HepG2 (cell line): Measurements from ENCODE around the gene SINHCAF. TPM values are rescaled to one million over a fixed set of nuclear protein-coding genes. Genes with fewer than 3 reads are reported as not detected.

Experiments used
- ATAC-seq: fragments of 200-7000 bp; cut with Tn5 transposase; 3 replicates; pipeline ENCODE4 v1.9.1; 2020; ENCODE audit warnings: mild to moderate bottlenecking, moderate library complexity
- BruUV-seq: library from RNA; stranded (reverse); fragments of 400-500 nt; replicated peaks from 2 replicates; lab custom pipeline; 2021; lab: Mats Ljungman, UMichigan
- CTCF ChIA-PET: fragments of 300-600 bp; formaldehyde crosslinking; extraction: SDS; loops from one replicate; lab custom pipeline; 2021; ENCODE audit warnings: low total read pairs, inconsistent platforms, low intra/inter-chr PET ratio; lab: Yijun Ruan, JAX
- POLR2A ChIA-PET: fragments of 350-600 bp; sonication (Branson Sonifier 250); formaldehyde crosslinking; loops from one replicate; lab custom pipeline; 2020; ENCODE audit warnings: antibody characterized with exemption, inconsistent platforms; lab: Yijun Ruan, JAX
- DNase-seq: peaks from one replicate; pipeline ENCODE4 v3.0.0-alpha.2; 2015; ENCODE audit warnings: low spot score
- FAIRE-seq: peaks from 3 replicates; lab custom pipeline; 2011; peaks lifted over from hg19 to GRCh38; lab: Jason Lieb, UNC
- H2AFZ ChIP-seq: one replicate; pipeline ENCODE4 v1.6.1; 2011; ENCODE audit warnings: low read length, inconsistent platforms
- H3K27ac ChIP-seq: fragments of 300-600 bp; 3 replicates; pipeline ENCODE4 v1.8.0; 2011; ENCODE audit warnings: mixed run types, mild to moderate bottlenecking, mixed read lengths, low read length, inconsistent platforms; ENCODE audit not compliant: insufficient read depth; ENCODE audit errors: extremely low read length
- H3K27me3 ChIP-seq, 2 experiments: fragments of 200-600 bp in 1 of 2; 2 replicates in 1 of 2; 3 replicates in 1 of 2; pipeline versions ENCODE4 v1.6.0 to v1.8.0; 2011; ENCODE audit warnings: low read length in 2 of 2, mild to moderate bottlenecking in 2 of 2, moderate library complexity in 2 of 2, inconsistent platforms in 1 of 2; ENCODE audit not compliant: insufficient read depth in 2 of 2, control insufficient read depth in 1 of 2
- H3K36me3 ChIP-seq, 2 experiments: fragments of 200-600 bp in 1 of 2; replicated peaks in 1 of 2; 2 replicates in 1 of 2; 3 replicates in 1 of 2; pipeline versions ENCODE4 v1.5.1 to v1.8.0; 2011; ENCODE audit warnings: low read length in 2 of 2, inconsistent platforms in 1 of 2; ENCODE audit not compliant: insufficient read depth in 2 of 2, control insufficient read depth in 1 of 2
- H3K4me1 ChIP-seq: 2 replicates; pipeline ENCODE4 v1.5.1; 2012; ENCODE audit warnings: low read length, inconsistent platforms; ENCODE audit not compliant: insufficient read depth
- H3K4me2 ChIP-seq: 2 replicates; pipeline ENCODE4 v1.6.0; 2011; ENCODE audit warnings: low read depth, low read length, inconsistent platforms
- H3K4me3 ChIP-seq, 3 experiments: fragments of 200-600 bp in 1 of 3; sonication (generic), shearing (Covaris generic) in 1 of 3; replicated peaks in 1 of 3; 2 replicates each; pipeline ENCODE4 v1.5.1; 2011 to 2016; ENCODE audit warnings: low read length in 3 of 3, inconsistent platforms in 2 of 3, low read depth in 2 of 3, mild to moderate bottlenecking in 2 of 3, control low read depth in 1 of 3, mixed read lengths in 1 of 3; ENCODE audit not compliant: insufficient read depth in 1 of 3
- H3K79me2 ChIP-seq: one replicate; pipeline ENCODE4 v1.6.1; 2011; ENCODE audit warnings: low read length, inconsistent platforms; ENCODE audit not compliant: insufficient read depth
- H3K9ac ChIP-seq: 2 replicates; pipeline ENCODE4 v1.6.0; 2011; ENCODE audit warnings: mild to moderate bottlenecking, low read depth, low read length, inconsistent platforms; ENCODE audit not compliant: insufficient read depth
- H3K9me3 ChIP-seq: 2 replicates; pipeline ENCODE4 v1.5.1; 2012; ENCODE audit warnings: mild to moderate bottlenecking, low read length
- H4K20me1 ChIP-seq: 2 replicates; pipeline ENCODE4 v1.6.0; 2011; ENCODE audit warnings: inconsistent platforms, mild to moderate bottlenecking, low read length, moderate library complexity; ENCODE audit not compliant: insufficient read depth
- ATF2 ChIP-seq: sonication (generic); formaldehyde crosslinking; IDR thresholded peaks from 2 replicates; pipeline ENCODE4 v1.4.0; 2020; ENCODE audit warnings: missing genetic modification reagents
- BCLAF1 ChIP-seq: fragments of 450-650 bp; IDR thresholded peaks from 2 replicates; pipeline ENCODE4 v1.6.1; 2017; ENCODE audit warnings: mild to moderate bottlenecking
- JARID2 ChIP-seq: sonication (generic); formaldehyde crosslinking; IDR thresholded peaks from 2 replicates; pipeline ENCODE4 v1.8.1; 2023; ENCODE audit warnings: missing genetic modification reagents, inconsistent platforms; ENCODE audit not compliant: insufficient replicate concordance
- NR0B2 ChIP-seq: sonication (generic); formaldehyde crosslinking; IDR thresholded peaks from 2 replicates; pipeline ENCODE4 v1.4.0; 2020; ENCODE audit warnings: mild to moderate bottlenecking, missing genetic modification reagents
- PHF21A ChIP-seq: sonication (generic); formaldehyde crosslinking; IDR thresholded peaks from 2 replicates; pipeline ENCODE4 v1.5.0; 2020; ENCODE audit warnings: mild to moderate bottlenecking, missing genetic modification reagents
- RBM22 ChIP-seq: fragments of 200-400 bp; formaldehyde crosslinking; optimal IDR thresholded peaks from 2 replicates; pipeline ENCODE3; 2017; ENCODE audit warnings: mild to moderate bottlenecking, low read length, moderate library complexity
- TCF7 ChIP-seq: sonication (generic); IDR thresholded peaks from 2 replicates; pipeline ENCODE4 v1.6.1; 2016; ENCODE audit warnings: antibody characterized with exemption, low read depth
- TERF1 ChIP-seq: sonication (generic); formaldehyde crosslinking; IDR thresholded peaks from 2 replicates; pipeline ENCODE4 v1.8.0; 2022; ENCODE audit warnings: mild to moderate bottlenecking, missing genetic modification reagents, moderate library complexity
- ZFX ChIP-seq: sonication (generic); formaldehyde crosslinking; IDR thresholded peaks from 2 replicates; pipeline ENCODE4 v1.4.0; 2020; ENCODE audit warnings: mild to moderate bottlenecking, low read depth, missing genetic modification reagents, moderate library complexity
- ZNF12 ChIP-seq: sonication (generic); formaldehyde crosslinking; IDR thresholded peaks from 2 replicates; pipeline ENCODE4 v1.5.0; 2020; ENCODE audit warnings: missing genetic modification reagents
- ZNF354B ChIP-seq: sonication (generic); formaldehyde crosslinking; IDR thresholded peaks from 2 replicates; pipeline ENCODE4 v1.8.0; 2022; ENCODE audit warnings: mild to moderate bottlenecking, missing genetic modification reagents
- ZNF557 ChIP-seq: sonication (generic); formaldehyde crosslinking; IDR thresholded peaks from 2 replicates; pipeline ENCODE4 v1.4.0; 2020; ENCODE audit warnings: missing genetic modification reagents
- WGBS: methylation state at CpG from one replicate; pipeline ENCODE4 v1.1.6; 2017; ENCODE audit warnings: low lambda C conversion rate; 5-methylcytosine and 5-hydroxymethylcytosine counted together
- in situ Hi-C: cut with HindIII; loops from 2 replicates; pipeline ENCODE4 v1.10.0; 2017; ENCODE audit warnings: low pct_unique_long_range_greater_than_20kb; ENCODE audit not compliant: extremely low pct_ligation_motif_present
- intact Hi-C: fragments of 100-400 bp; cut with micrococcal nuclease; formaldehyde crosslinking; loops from one replicate; pipeline ENCODE4 v1.10.0; 2022; ENCODE audit not compliant: unreplicated experiment
- polyA plus RNA-seq, 8 experiments: library from polyadenylated mRNA; depleted of rRNA in 3 of 8; stranded (reverse) in 7 of 8; unstranded in 1 of 8; fragments of >200 nt; fragmentation: Illumina TruSeq in 4 of 8; extraction: Trizol in 4 of 8; gene quantifications; 2 replicates each; pipeline versions ENCODE4 v1.2.1 to v1.2.3, GENCODE V29; 2011 to 2016; ENCODE audit warnings: low read depth in 4 of 8, missing spikeins in 1 of 8, mixed read lengths in 1 of 8; ENCODE audit not compliant: insufficient read depth in 1 of 8
- total RNA-seq, 5 experiments: library from RNA; depleted of rRNA; stranded (reverse); fragments of >200 nt; fragmentation: Illumina TruSeq; extraction: Trizol; gene quantifications; 2 replicates each; pipeline ENCODE4 v1.2.3, GENCODE V29; 2016; ENCODE audit warnings: low read depth in 1 of 5

The SINHCAF gene
- total and polyA plus RNA-seq, 2 of the 13 experiments (the other 11 are each of a cell fraction or from before 2014, with no cell fraction given), result 54.6 to 97.8 TPM

- in situ Hi-C loops, result no loop called here
- CTCF ChIA-PET, result no interaction called here
- no peak overlapping the region for H2AFZ ChIP-seq
- no peaks in the 10 kb centered on the region for H3K27me3 ChIP-seq
- POLR2A ChIA-PET, result no interaction called here
- peak; percentile 73 for TF ChIP-seq RBM22
- no peak for TF ChIP-seq NR0B2
- H3K27ac ChIP-seq, result no peak overlapping the region
- intact Hi-C loops, result no loop called here
- no peak overlapping the region for H3K4me2 ChIP-seq
- H3K9me3 ChIP-seq, result no peaks in the 10 kb centered on the region
- FAIRE-seq, result no peak
- 95% methylated on average over 3 of the region's 3 CpGs for WGBS
- peaks cover 20 to 65% of the 10 kb centered on the region in 2 experiments for H3K36me3 ChIP-seq
- DNase-seq, result no peak
- peaks cover 51% of the 10 kb centered on the region for H4K20me1 ChIP-seq
- ATAC-seq, result no peak
- BruUV-seq, result no TSS peak
- peaks cover 16% of the 10 kb centered on the region for H3K4me1 ChIP-seq
- H3K4me3 ChIP-seq, result no peak overlapping the region
- H3K79me2 ChIP-seq, result peaks cover 79% of the 10 kb centered on the region
- H3K9ac ChIP-seq, result no peak overlapping the region
These were observed 27.0 kb downstream of the SINHCAF start for GRCh38 chr12:31298922-31299321.

GRCh38 chr12:31298515-31298910 lies 27.4 kb downstream of the SINHCAF start:
- H3K27me3 ChIP-seq, result no peaks in the 10 kb centered on the region

More at GRCh38 chr12:31298515-31298910, 27.4 kb downstream of the SINHCAF start:
- Histone ChIP-seq H3K36me3 (peaks cover 19 to 63% of the 10 kb centered on the region in 2 experiments), H3K4me1 (peaks cover 12% of the 10 kb centered on the region), H3K9ac (no peak overlapping the region), H3K27ac (no peak overlapping the region), H2AFZ (no peak overlapping the region), H3K79me2 (peaks cover 75% of the 10 kb centered on the region), H3K4me3 (no peak overlapping the region), H3K4me2 (no peak overlapping the region), H3K9me3 (no peaks in the 10 kb centered on the region), H4K20me1 (peaks cover 47% of the 10 kb centered on the region)
- CTCF ChIA-PET, result no interaction called here
- TF ChIP-seq ZNF354B (CRISPR knock-in tag) (no peak), ZNF557 (CRISPR knock-in tag) (no peak), ZNF12 (CRISPR knock-in tag) (no peak), BCLAF1 (no peak), JARID2 (CRISPR knock-in tag) (no peak), PHF21A (CRISPR knock-in tag) (no peak), ZFX (CRISPR knock-in tag) (no peak), TCF7 (no peak), ATF2 (CRISPR knock-in tag) (no peak), TERF1 (CRISPR knock-in tag) (no peak)
- 95% methylated on average over 2 of the region's 2 CpGs for WGBS
- ATAC-seq (no peak), DNase-seq (no peak), FAIRE-seq (no peak)
- BruUV-seq, result no TSS peak
- in situ Hi-C loops, result no loop called here
- POLR2A ChIA-PET, result no interaction called here
- intact Hi-C loops, result no loop called here
